HEK293 (cell line): ENCODE data around the gene C16orf74.
A peak's percentile ranks its signal among the peaks of the same experiment; 100 is the strongest.

ENCODE experiments used
- CTCF ChIA-PET: fragments of 350-600 bp; formaldehyde crosslinking; extraction: SDS; loops from one replicate; lab custom pipeline; 2021; ENCODE audit warnings: antibody characterized with exemption; lab: Yijun Ruan, JAX
- POLR2A ChIA-PET: fragments of 300-600 bp; formaldehyde crosslinking; extraction: SDS; loops from one replicate; lab custom pipeline; 2020; ENCODE audit warnings: antibody characterized with exemption, inconsistent platforms; lab: Yijun Ruan, JAX
- H3K27ac ChIP-seq: fragments of 200-500 bp; sonication (Bioruptor generic); 2 replicates; pipeline ENCODE4 v1.5.1; 2014; ENCODE audit warnings: low read depth, low read length, control low read depth, inconsistent platforms; ENCODE audit errors: extremely low read depth
- H3K36me3 ChIP-seq, 2 experiments: fragments of 200-500 bp in 1 of 2; sonication (Bioruptor generic) in 1 of 2; 1 replicate in 1 of 2; 2 replicates in 1 of 2; pipeline ENCODE4 v1.5.1; 2014 to 2017; ENCODE audit warnings: inconsistent platforms in 2 of 2, low read length in 2 of 2; ENCODE audit not compliant: control insufficient read depth in 2 of 2, insufficient read depth in 1 of 2
- H3K4me1 ChIP-seq: fragments of 200-500 bp; sonication (Bioruptor generic); 2 replicates; pipeline ENCODE4 v1.5.1; 2014; ENCODE audit warnings: mild to moderate bottlenecking, low read length, inconsistent platforms; ENCODE audit not compliant: control insufficient read depth, insufficient read depth
- H3K4me3 ChIP-seq: 2 replicates; pipeline ENCODE4 v1.5.1; 2011; ENCODE audit warnings: low read depth, mild to moderate bottlenecking, control low read depth, low read length, moderate library complexity
- H3K9me3 ChIP-seq: fragments of 200-500 bp; sonication (Bioruptor generic); 2 replicates; pipeline ENCODE4 v1.5.1; 2014; ENCODE audit warnings: low read depth, low read length, inconsistent platforms; ENCODE audit not compliant: control insufficient read depth, insufficient read depth
- ATF2 ChIP-seq: fragments of 450-650 bp; formaldehyde crosslinking; IDR thresholded peaks from 2 replicates; pipeline ENCODE4 v1.5.1; 2016; ENCODE audit warnings: missing biosample characterization, missing genetic modification characterization, low read depth
- EGR2 ChIP-seq: fragments of 450-650 bp; formaldehyde crosslinking; IDR thresholded peaks from 2 replicates; pipeline ENCODE4 v1.5.1; 2016; ENCODE audit warnings: low read depth, missing biosample characterization, missing genetic modification characterization
- ELK4 ChIP-seq: IDR thresholded peaks from 2 replicates; pipeline ENCODE4 v1.6.1; 2011; ENCODE audit warnings: mild to moderate bottlenecking, low read depth, low read length, borderline replicate concordance
- GLIS1 ChIP-seq: fragments of 450-650 bp; formaldehyde crosslinking; IDR thresholded peaks from 2 replicates; pipeline ENCODE4 v1.5.1; 2016; ENCODE audit warnings: missing biosample characterization, missing genetic modification characterization
- PATZ1 ChIP-seq: fragments of 450-650 bp; formaldehyde crosslinking; IDR thresholded peaks from 2 replicates; pipeline ENCODE4 v1.5.1; 2016; ENCODE audit warnings: missing biosample characterization, missing genetic modification characterization
- SCRT1 ChIP-seq: fragments of 450-650 bp; formaldehyde crosslinking; IDR thresholded peaks from 2 replicates; pipeline ENCODE4 v1.5.1; 2016; ENCODE audit warnings: missing biosample characterization, missing genetic modification characterization, borderline replicate concordance
- SCRT2 ChIP-seq: fragments of 450-650 bp; formaldehyde crosslinking; IDR thresholded peaks from 2 replicates; pipeline ENCODE4 v1.5.1; 2016; ENCODE audit warnings: missing biosample characterization, missing genetic modification characterization
- ZBTB48 ChIP-seq: fragments of 450-650 bp; formaldehyde crosslinking; IDR thresholded peaks from 2 replicates; pipeline ENCODE4 v1.5.1; 2016; ENCODE audit warnings: missing biosample characterization, missing genetic modification characterization
- ZEB2 ChIP-seq: fragments of 450-650 bp; formaldehyde crosslinking; IDR thresholded peaks from 2 replicates; pipeline ENCODE4 v1.5.1; 2016; ENCODE audit warnings: missing biosample characterization, missing genetic modification characterization
- ZFHX2 ChIP-seq: fragments of 450-650 bp; formaldehyde crosslinking; conservative IDR thresholded peaks from 2 replicates; pipeline ENCODE4 v1.5.1; 2016; ENCODE audit warnings: missing biosample characterization, missing genetic modification characterization
- ZIC2 ChIP-seq: fragments of 450-650 bp; formaldehyde crosslinking; IDR thresholded peaks from 2 replicates; pipeline ENCODE4 v1.5.1; 2016; ENCODE audit warnings: missing biosample characterization, missing genetic modification characterization
- ZNF248 ChIP-seq: fragments of 450-650 bp; formaldehyde crosslinking; IDR thresholded peaks from 2 replicates; pipeline ENCODE4 v1.5.1; 2017; ENCODE audit warnings: missing biosample characterization, missing genetic modification characterization
- ZNF311 ChIP-seq: fragments of 450-650 bp; formaldehyde crosslinking; IDR thresholded peaks from 2 replicates; pipeline ENCODE4 v1.5.1; 2017; ENCODE audit warnings: missing biosample characterization, missing genetic modification characterization, borderline replicate concordance
- ZNF341 ChIP-seq: fragments of 450-650 bp; formaldehyde crosslinking; IDR thresholded peaks from 2 replicates; pipeline ENCODE4; 2016; ENCODE audit warnings: low read depth, missing biosample characterization, missing genetic modification characterization
- ZNF362 ChIP-seq: fragments of 450-650 bp; formaldehyde crosslinking; IDR thresholded peaks from 2 replicates; pipeline ENCODE4 v1.5.1; 2016; ENCODE audit warnings: missing biosample characterization, missing genetic modification characterization
- ZNF473 ChIP-seq: fragments of 450-650 bp; formaldehyde crosslinking; IDR thresholded peaks from 2 replicates; pipeline ENCODE4 v1.5.1; 2017; ENCODE audit warnings: missing biosample characterization, missing genetic modification characterization
- ZNF600 ChIP-seq: fragments of 450-650 bp; formaldehyde crosslinking; IDR thresholded peaks from 2 replicates; pipeline ENCODE4 v1.5.1; 2016; ENCODE audit warnings: missing biosample characterization, missing genetic modification characterization
- ZNF692 ChIP-seq: fragments of 450-650 bp; formaldehyde crosslinking; IDR thresholded peaks from 2 replicates; pipeline ENCODE4 v1.5.1; 2016; ENCODE audit warnings: missing biosample characterization, missing genetic modification characterization
- ZNF777 ChIP-seq: fragments of 450-650 bp; formaldehyde crosslinking; IDR thresholded peaks from 2 replicates; pipeline ENCODE4 v1.5.1; 2017; ENCODE audit warnings: missing biosample characterization, missing genetic modification characterization, borderline replicate concordance
- ZXDB ChIP-seq: fragments of 450-650 bp; formaldehyde crosslinking; IDR thresholded peaks from 2 replicates; pipeline ENCODE4 v1.5.1; 2016; ENCODE audit warnings: missing biosample characterization, missing genetic modification characterization

Gene C16orf74

GRCh38 chr16:85673529-85674417, 77.1 kb downstream of the C16orf74 start:
- peaks cover 24 to 100% of the 10 kb centered on the region in 2 experiments; a peak in 2 of 3 replicates for H3K36me3 ChIP-seq
- POLR2A ChIA-PET = interaction anchor here (1.4 to 1.5 kb wide), 2 partner anchors 9 to 10 kb away, joined by 5 to 6 read pairs; no protein-coding TSS in a partner anchor
- peak overlapping the region; percentile 51 for H3K27ac ChIP-seq
- H3K4me1 ChIP-seq = peaks cover 11% of the 10 kb centered on the region
- no peaks in the 10 kb centered on the region for H3K9me3 ChIP-seq
- H3K4me3 ChIP-seq = no peak overlapping the region
- peak; percentile 74; the same call in 1 of the 2 replicates for TF ChIP-seq SCRT1 (tag by site-specific recombination)
- TF ChIP-seq ZNF362 (tag by site-specific recombination) = no peak
- TF ChIP-seq ZXDB = peak; percentile 71
- TF ChIP-seq ZNF473 (tag by site-specific recombination) = no peak
- TF ChIP-seq ZNF341 (tag by site-specific recombination) = peak; percentile 40
- TF ChIP-seq ELK4 = no peak
- TF ChIP-seq ZNF600 (tag by site-specific recombination) = peak; percentile 56
- TF ChIP-seq PATZ1 (tag by site-specific recombination) = peak; percentile 33; the same call in 1 of the 2 replicates
- peak; percentile 72 for TF ChIP-seq ZBTB48 (tag by site-specific recombination)
- peak; percentile 77 for TF ChIP-seq ZFHX2 (tag by site-specific recombination)
- TF ChIP-seq ZNF248 (tag by site-specific recombination) = no peak
- 0 out of 2 replicates have a peak, but pooled peaks have one; percentile 31 for TF ChIP-seq ZEB2 (tag by site-specific recombination)
- TF ChIP-seq EGR2 (tag by site-specific recombination) = peak; percentile 46; the same call in 1 of the 2 replicates
- no peak for TF ChIP-seq ZNF777 (tag by site-specific recombination)
- peak; percentile 83 for TF ChIP-seq ZIC2
- TF ChIP-seq ZNF311 (tag by site-specific recombination) = no peak
- peak; percentile 57 for TF ChIP-seq GLIS1 (tag by site-specific recombination)
- peak; percentile 32; the same call in 1 of the 2 replicates for TF ChIP-seq ZNF692
- no peak for TF ChIP-seq ATF2
- TF ChIP-seq SCRT2 (tag by site-specific recombination) = peak; percentile 87
- CTCF ChIA-PET = interaction anchor here (0.6 to 7.6 kb wide), 5 partner anchors 14 to 398 kb away, joined by 5 to 87 read pairs (median 6); no protein-coding TSS in a partner anchor
